Esophagus muscularis mucosa (tissue), 4 donors: Measurements from ENCODE around the gene AKAP5.

ENCODE experiments used
- CTCF ChIP-seq, 3 experiments: fragments of 200-600 bp in 2 of 3; fragments of 450-650 bp in 1 of 3; sonication (generic) in 2 of 3; IDR thresholded peaks; one replicate each; pipeline ENCODE4 v1.5.1; 2017 to 2019; ENCODE audit warnings: antibody characterized with exemption in 3 of 3, mild to moderate bottlenecking in 2 of 3, moderate library complexity in 1 of 3
- EP300 ChIP-seq: sonication (generic); formaldehyde crosslinking; IDR thresholded peaks from one replicate; pipeline ENCODE4 v1.6.1; 2017; ENCODE audit warnings: antibody characterized with exemption
- POLR2A ChIP-seq: fragments of 450-650 bp; IDR thresholded peaks from one replicate; pipeline ENCODE4 v1.6.1; 2017; ENCODE audit warnings: antibody characterized with exemption, moderate library complexity, mild to moderate bottlenecking, low read depth
- POLR2AphosphoS5 ChIP-seq, 2 donors: sonication (generic); formaldehyde crosslinking; IDR thresholded peaks; one replicate each; pipeline ENCODE4 v1.6.1; 2017; ENCODE audit warnings: antibody characterized with exemption in 2 of 2

DNA sequence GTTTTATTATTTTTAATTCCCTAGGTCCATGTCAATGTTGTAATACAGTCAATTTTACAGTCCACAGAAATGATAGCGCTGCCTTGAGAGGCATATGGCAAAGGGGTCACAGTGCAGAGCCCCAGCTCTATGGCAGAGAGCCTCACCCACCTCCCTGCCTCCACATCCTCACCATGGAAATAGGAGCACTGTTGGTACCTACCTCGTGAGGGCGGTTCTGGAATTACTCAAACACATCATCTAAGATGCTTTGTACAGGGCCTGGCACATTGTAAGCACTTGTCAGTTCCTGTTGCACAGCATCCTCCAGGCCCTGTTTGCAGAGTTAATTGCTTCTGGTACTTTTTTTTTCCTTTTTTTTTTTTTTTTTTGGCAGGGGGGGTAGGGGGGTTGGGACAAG is 4.1 kb upstream of the AKAP5 start:
- TF ChIP-seq POLR2A: no peak
- TF ChIP-seq CTCF (IDR thresholded peaks at IDR 0.05): no peak
- TF ChIP-seq EP300: no peak
- no peak for TF ChIP-seq POLR2AphosphoS5 (IDR thresholded peaks at IDR 0.05)
